GM19395 (cell line): Measurements from ENCODE around the gene PLEKHA5.

Experiments
- ATAC-seq: cut with Tn5 transposase; IDR thresholded peaks from one replicate; pipeline ENCODE4 v1.9.1; 2021; ENCODE audit warnings: mild to moderate bottlenecking, moderate library complexity; ENCODE audit not compliant: unreplicated experiment

PLEKHA5 gene

GRCh38 chr12:19196959-19197630 is 67.6 kb downstream of the PLEKHA5 start:
- no peak for ATAC-seq

- no peak for ATAC-seq
Observed at GRCh38 chr12:19198272-19198671, 68.7 kb downstream of the PLEKHA5 start.

- no peak for ATAC-seq
Observed at GRCh38 chr12:19199332-19199731, 69.8 kb downstream of the PLEKHA5 start.

GRCh38 chr12:19200261-19200660 is 70.7 kb downstream of the PLEKHA5 start:
- ATAC-seq: no peak

DNA sequence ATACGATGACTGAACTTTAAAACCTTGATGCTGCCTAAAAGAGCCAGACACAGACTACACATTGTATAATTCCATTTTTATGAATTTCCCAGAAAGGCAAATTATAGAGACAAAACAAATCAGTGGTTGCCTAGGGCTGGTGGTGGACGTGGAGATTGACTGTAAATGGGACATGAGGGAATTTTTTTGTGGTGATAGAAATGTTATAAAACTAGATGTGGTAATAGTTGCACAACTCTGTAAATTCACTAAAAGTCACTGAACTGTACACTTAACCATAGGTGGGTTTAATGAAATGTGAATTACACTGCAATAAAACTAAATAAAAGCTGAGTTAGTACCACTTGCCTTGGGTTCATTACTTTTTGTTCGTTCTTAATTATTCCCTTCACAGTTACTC is 72.1 kb downstream of the PLEKHA5 start:
- no peak for ATAC-seq

- no peak for ATAC-seq
Observed at GRCh38 chr12:19203013-19203412, 73.5 kb downstream of the PLEKHA5 start.

GRCh38 chr12:19203539-19204506 is 74.3 kb downstream of the PLEKHA5 start:
- ATAC-seq: no peak

GRCh38 chr12:19205120-19205519 is 75.6 kb downstream of the PLEKHA5 start:
- no peak for ATAC-seq

GRCh38 chr12:19206493-19207077 is 77.1 kb downstream of the PLEKHA5 start:
- no peak for ATAC-seq

DNA sequence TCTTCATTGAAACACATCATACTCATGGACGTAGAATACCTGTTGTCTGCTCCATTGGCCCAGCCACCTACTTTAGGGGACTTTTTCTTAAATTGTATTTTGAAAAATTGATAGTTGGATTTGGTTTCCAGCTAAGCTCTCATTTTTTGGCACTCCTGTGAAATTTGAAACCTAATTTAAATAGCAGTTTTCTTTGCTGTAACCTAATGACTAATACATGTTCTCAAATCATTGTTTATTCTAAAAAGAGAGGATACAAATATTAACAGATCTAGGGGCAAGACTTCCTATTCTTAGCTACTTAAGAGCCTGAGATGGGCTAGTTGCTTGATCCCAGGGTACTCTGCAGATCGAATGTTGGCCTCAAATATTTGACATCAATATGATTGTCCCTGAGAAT is 78.9 kb downstream of the PLEKHA5 start:
- ATAC-seq: no peak

GRCh38 chr12:19209661-19210060 is 80.1 kb downstream of the PLEKHA5 start:
- ATAC-seq: no peak

GRCh38 chr12:19211802-19212201 is 82.3 kb downstream of the PLEKHA5 start:
- no peak for ATAC-seq

DNA sequence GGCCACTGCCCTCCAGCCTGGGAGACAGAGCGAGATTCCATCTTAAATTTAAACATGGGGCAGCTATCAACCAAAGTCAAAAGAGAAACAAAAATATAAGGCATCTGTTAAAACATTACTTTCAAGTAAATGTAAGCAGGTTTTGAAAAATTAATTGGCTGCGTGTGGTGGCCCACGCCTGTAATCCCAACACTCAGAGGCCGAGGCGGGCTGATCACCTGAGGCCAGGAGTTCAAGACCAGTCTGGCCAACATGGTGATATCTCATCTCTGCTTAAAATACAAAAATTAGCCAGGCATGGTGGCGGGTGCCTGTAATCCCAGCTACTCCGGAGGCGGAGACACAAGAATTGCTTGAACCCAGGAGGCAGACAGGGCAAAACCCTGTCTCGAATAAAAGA is 82.7 kb downstream of the PLEKHA5 start:
- no peak for ATAC-seq

DNA sequence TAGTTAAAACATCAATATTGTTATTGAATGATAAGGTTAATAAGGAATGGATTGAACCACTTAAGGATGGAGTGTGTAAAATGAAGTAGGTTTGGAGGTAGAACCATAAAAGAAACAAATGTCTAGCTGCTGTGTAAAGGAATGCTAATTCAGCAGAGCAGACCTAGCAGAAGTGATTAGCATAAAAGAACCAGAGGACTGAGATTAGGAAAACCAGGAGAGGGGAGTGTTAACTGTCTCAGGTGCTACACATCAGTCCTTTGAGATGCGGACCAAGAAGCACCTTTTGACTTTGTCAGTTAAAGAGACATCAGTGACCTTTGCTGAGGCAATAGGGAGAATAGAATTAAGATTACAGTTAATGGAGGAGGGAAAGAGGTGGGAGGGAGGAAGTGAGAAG is 84.5 kb downstream of the PLEKHA5 start:
- no peak for ATAC-seq

DNA sequence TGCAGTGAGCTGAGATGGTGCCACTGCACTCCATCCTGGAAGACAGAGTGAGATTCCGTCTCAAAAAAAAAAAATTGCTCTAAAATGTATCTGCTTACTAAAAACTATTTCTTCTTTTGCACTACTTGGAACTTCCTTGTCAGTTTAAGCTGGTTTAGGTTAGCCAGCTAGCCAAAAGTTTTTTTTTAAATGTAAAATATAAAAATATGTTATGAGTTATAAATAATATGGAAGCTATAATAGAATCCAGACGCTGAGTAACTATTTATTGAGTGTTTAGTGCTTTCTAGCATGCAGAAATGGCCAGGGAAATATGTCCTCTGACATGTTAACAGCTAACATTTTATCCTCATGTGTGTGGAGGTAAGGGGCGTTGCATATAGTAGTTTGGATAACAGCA is 85.6 kb downstream of the PLEKHA5 start:
- ATAC-seq: no peak

DNA sequence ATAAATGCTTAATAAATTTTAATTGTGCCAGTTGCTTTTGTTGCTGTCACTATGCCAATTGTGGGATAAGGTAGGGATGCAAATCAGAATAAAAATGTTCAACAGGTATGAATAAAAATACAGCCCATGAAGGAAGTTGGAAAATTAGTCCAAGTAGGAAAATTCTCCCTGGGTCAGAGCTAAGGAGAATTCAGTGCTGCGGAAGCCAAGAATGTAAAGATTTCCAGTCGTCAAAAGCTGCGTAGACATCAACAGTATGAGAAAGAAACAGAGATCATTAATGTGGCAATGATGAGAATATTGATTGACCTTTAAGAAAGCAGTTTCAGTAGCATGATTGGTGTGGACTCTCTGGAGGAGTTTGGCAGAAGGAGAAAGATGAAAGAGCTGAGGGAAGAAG is 87.9 kb downstream of the PLEKHA5 start:
- no peak for ATAC-seq

- no peak for ATAC-seq
Observed at GRCh38 chr12:19220205-19220604, 90.7 kb downstream of the PLEKHA5 start.

- no peak for ATAC-seq
Observed at GRCh38 chr12:19220852-19221466, 91.4 kb downstream of the PLEKHA5 start.

DNA sequence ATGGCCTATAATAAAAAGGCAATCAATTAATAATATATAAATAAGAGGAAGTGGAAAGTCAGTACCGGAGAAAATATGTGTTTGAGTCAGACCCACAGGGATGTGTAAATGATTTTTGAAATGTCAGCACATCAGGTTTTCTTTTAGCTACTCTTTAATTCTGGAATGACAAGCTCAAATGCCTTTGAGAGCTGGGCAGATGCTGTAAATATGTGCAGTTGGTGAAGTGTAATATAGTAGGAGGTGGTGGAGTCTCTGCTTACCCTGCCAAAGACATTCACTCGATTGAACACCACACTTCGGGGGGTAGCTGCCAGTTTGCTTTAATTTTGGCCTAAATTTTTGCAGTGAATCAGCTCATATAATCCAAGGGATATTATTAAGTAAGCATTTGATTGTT is 93.0 kb downstream of the PLEKHA5 start:
- ATAC-seq: no peak

DNA sequence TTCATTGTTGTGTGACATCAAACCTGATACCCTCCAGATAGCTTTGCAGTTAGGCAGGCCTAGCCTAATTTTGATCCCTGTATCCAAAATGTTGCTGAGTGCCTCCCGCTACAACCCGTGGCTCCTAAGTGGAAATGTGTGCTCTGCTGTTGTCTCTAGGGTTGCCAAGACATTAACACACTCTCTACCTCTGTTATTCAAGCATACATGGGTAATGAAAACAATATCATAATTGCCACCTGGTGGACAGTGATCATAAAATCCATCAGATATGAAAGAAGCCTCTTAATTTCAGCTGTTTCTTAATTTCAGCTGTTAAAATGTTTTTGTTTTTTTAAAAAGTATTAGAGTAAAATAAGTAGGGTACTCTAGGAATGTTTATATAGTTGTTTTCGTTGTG is 93.5 kb downstream of the PLEKHA5 start:
- no peak for ATAC-seq

GRCh38 chr12:19223695-19224094 is 94.2 kb downstream of the PLEKHA5 start:
- no peak for ATAC-seq
